SK-N-SH treated with all-trans-retinoic acid at 6 μM for 48 hours (cell line): ENCODE measurements around the gene OSBPL3.

ENCODE experiments used
- ARNTL ChIP-seq: fragments of 450-650 bp; formaldehyde crosslinking; IDR thresholded peaks from 2 replicates; pipeline ENCODE4 v1.5.0; 2020; ENCODE audit warnings: low read depth, mild to moderate bottlenecking, moderate library complexity, borderline replicate concordance
- BACH2 ChIP-seq: fragments of 250-450 bp; sonication (Bioruptor Pico); IDR thresholded peaks from 2 replicates; pipeline ENCODE4 v1.9.0; 2021; ENCODE audit warnings: mild to moderate bottlenecking, borderline replicate concordance
- ESRRG ChIP-seq: fragments of 250-450 bp; sonication (Bioruptor Pico); IDR thresholded peaks from 2 replicates; pipeline ENCODE4 v1.6.1; 2021; ENCODE audit warnings: mild to moderate bottlenecking
- ISL1 ChIP-seq: fragments of 250-450 bp; sonication (Bioruptor Pico); IDR thresholded peaks from 2 replicates; pipeline ENCODE4 v2.1.2; 2022; ENCODE audit warnings: mild to moderate bottlenecking, moderate library complexity
- RARB ChIP-seq: fragments of 250-450 bp; sonication (Bioruptor Pico); IDR thresholded peaks from 2 replicates; pipeline ENCODE4 v1.8.0; 2021; ENCODE audit warnings: mild to moderate bottlenecking, moderate library complexity
- ZFP3 ChIP-seq: fragments of 250-450 bp; sonication (Bioruptor Pico); IDR thresholded peaks from 2 replicates; pipeline ENCODE4 v1.5.0; 2020; ENCODE audit warnings: mild to moderate bottlenecking, moderate library complexity
- ZFP30 ChIP-seq: fragments of 450-650 bp; formaldehyde crosslinking; IDR thresholded peaks from 2 replicates; pipeline ENCODE4 v1.5.0; 2022; ENCODE audit warnings: mild to moderate bottlenecking, moderate library complexity
- ZNF565 ChIP-seq: fragments of 450-650 bp; formaldehyde crosslinking; conservative IDR thresholded peaks from 2 replicates; pipeline ENCODE4 v1.5.0; 2020; ENCODE audit warnings: low read depth, mild to moderate bottlenecking, moderate library complexity
- ZNF8 ChIP-seq: fragments of 450-650 bp; formaldehyde crosslinking; IDR thresholded peaks from 2 replicates; pipeline ENCODE4 v1.5.0; 2020; ENCODE audit warnings: mild to moderate bottlenecking, moderate library complexity
- TF ChIP-seq, protein P1 (sequence below): fragments of 250-450 bp; sonication (Bioruptor Pico); IDR thresholded peaks from 2 replicates; pipeline ENCODE4 v1.8.0; 2021; ENCODE audit warnings: low read depth, mild to moderate bottlenecking, moderate library complexity, borderline replicate concordance
- TF ChIP-seq, protein P2 (sequence below): fragments of 250-450 bp; sonication (Bioruptor Pico); IDR thresholded peaks from 2 replicates; pipeline ENCODE4 v1.5.0; 2020; ENCODE audit warnings: mild to moderate bottlenecking, moderate library complexity

DNA sequence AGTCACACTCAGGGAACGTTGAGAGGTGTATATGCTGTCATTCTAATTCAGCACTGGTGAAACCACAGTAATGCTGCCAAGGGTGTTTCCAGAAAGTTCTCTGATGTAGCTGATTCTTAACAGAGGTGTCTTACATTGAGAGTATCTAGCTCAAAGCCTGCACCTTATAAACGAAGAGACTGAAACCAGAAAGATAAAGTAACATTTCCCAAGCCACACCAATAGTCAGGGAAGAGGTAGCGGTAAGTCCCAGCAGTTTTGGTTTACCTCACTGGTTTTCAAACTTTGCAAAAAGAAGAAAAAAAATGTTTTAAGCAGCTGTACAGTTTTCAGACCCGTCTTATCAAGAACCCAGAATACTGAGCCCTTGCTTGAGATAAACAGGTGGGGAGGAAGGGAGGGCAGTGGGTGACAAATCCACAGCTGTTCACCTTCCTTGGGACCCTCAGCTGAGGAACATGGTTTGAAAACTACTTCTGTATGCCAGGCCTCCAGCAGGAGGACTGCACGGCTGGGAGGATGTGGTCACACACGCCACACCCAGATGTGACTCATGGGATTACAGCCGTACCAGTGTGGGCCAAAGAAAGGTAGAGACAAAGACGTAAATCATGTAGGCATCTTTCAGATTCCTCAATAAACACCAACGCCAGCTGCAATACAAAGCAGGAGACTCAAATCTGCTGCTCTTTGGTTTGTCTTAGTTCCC lies 158.8 kb downstream of the OSBPL3 start:
- TF ChIP-seq, protein P1, sequence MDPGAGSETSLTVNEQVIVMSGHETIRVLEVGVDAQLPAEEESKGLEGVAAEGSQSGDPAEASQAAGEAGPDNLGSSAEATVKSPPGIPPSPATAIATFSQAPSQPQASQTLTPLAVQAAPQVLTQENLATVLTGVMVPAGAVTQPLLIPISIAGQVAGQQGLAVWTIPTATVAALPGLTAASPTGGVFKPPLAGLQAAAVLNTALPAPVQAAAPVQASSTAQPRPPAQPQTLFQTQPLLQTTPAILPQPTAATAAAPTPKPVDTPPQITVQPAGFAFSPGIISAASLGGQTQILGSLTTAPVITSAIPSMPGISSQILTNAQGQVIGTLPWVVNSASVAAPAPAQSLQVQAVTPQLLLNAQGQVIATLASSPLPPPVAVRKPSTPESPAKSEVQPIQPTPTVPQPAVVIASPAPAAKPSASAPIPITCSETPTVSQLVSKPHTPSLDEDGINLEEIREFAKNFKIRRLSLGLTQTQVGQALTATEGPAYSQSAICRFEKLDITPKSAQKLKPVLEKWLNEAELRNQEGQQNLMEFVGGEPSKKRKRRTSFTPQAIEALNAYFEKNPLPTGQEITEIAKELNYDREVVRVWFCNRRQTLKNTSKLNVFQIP: no peak
- TF ChIP-seq ZFP30 (CRISPR knock-in tag) (no peak), ISL1 (CRISPR knock-in tag) (no peak), ZNF565 (CRISPR knock-in tag) (no peak), ZNF8 (CRISPR knock-in tag) (peak; percentile 23; the same call in 1 of the 2 replicates), ESRRG (CRISPR knock-in tag) (no peak), ARNTL (CRISPR knock-in tag) (no peak), BACH2 (CRISPR knock-in tag) (no peak), RARB (CRISPR knock-in tag) (no peak), ZFP3 (CRISPR knock-in tag) (peak; percentile 77; the same call in 1 of the 2 replicates)
- TF ChIP-seq, protein P2, sequence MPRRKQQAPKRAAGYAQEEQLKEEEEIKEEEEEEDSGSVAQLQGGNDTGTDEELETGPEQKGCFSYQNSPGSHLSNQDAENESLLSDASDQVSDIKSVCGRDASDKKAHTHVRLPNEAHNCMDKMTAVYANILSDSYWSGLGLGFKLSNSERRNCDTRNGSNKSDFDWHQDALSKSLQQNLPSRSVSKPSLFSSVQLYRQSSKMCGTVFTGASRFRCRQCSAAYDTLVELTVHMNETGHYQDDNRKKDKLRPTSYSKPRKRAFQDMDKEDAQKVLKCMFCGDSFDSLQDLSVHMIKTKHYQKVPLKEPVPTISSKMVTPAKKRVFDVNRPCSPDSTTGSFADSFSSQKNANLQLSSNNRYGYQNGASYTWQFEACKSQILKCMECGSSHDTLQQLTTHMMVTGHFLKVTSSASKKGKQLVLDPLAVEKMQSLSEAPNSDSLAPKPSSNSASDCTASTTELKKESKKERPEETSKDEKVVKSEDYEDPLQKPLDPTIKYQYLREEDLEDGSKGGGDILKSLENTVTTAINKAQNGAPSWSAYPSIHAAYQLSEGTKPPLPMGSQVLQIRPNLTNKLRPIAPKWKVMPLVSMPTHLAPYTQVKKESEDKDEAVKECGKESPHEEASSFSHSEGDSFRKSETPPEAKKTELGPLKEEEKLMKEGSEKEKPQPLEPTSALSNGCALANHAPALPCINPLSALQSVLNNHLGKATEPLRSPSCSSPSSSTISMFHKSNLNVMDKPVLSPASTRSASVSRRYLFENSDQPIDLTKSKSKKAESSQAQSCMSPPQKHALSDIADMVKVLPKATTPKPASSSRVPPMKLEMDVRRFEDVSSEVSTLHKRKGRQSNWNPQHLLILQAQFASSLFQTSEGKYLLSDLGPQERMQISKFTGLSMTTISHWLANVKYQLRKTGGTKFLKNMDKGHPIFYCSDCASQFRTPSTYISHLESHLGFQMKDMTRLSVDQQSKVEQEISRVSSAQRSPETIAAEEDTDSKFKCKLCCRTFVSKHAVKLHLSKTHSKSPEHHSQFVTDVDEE (CRISPR knock-in tag): no peak
